PFSK-1 (cell line): ENCODE data around the gene KRT75.

Source experiments
- POLR2AphosphoS5 ChIP-seq: IDR thresholded peaks from 2 replicates; pipeline ENCODE4 v1.6.1; 2012; ENCODE audit warnings: low read depth, mild to moderate bottlenecking, control low read depth, low read length, moderate library complexity
- SIN3A ChIP-seq: IDR thresholded peaks from 2 replicates; pipeline ENCODE4 v1.6.1; 2012; ENCODE audit warnings: mild to moderate bottlenecking, low read length, moderate library complexity, borderline replicate concordance; ENCODE audit not compliant: insufficient read depth

DNA sequence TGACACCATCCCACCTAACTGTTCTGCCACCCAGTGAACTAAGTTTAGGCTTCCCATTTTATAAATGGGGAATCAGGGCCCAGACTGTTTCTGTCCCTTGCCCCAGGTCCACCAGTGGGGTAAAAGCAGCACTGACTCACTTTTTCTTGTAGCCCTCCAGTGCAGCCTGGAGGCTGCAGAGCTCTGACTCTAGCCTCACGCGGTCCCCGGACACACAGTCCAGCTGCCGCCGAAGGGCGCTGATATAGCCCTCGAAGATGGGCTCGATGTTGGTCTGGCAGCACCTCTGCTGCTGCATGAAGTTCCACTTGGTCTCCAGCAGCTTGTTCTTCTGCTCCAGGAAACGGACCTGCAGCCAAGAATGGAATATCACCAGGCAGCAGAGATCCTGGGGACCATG is 30.6 kb downstream of the KRT75 start:
- TF ChIP-seq SIN3A = no peak
- no peak for TF ChIP-seq POLR2AphosphoS5
